DND-41 (cell line): Measurements from ENCODE around the gene PHKG2.

Experiments
- CTCF ChIP-seq: IDR thresholded peaks from 2 replicates; pipeline ENCODE4 v1.5.1; 2012; ENCODE audit warnings: borderline replicate concordance, low read length, moderate library complexity, mild to moderate bottlenecking; ENCODE audit not compliant: poor library complexity, severe bottlenecking; ENCODE audit errors: extremely low read depth
- EZH2 ChIP-seq: IDR thresholded peaks from 3 replicates; pipeline ENCODE4 v1.6.1; 2012; ENCODE audit warnings: borderline replicate concordance, low read depth, mild to moderate bottlenecking, moderate library complexity, low read length, inconsistent platforms; ENCODE audit not compliant: severe bottlenecking

- TF ChIP-seq CTCF, result no peak
- no peak for TF ChIP-seq EZH2
These were observed 30.5 kb downstream of the PHKG2 start for GRCh38 chr16:30778549-30779244.
